Right hindlimb (tissue), 1 donor: ENCODE results near the gene SAMD9L.

Experiments used
- DNase-seq: peaks from one replicate; pipeline ENCODE4 v3.0.0-alpha.2; 2018

Gene SAMD9L

GRCh38 chr7:93148144-93148543 lies at the start of gene SAMD9L:
TSS of gene SAMD9L (minus strand) at chr7:93148385. CDS start at chr7:93135971, 12,414 bp downstream.
- no peak for DNase-seq

DNA sequence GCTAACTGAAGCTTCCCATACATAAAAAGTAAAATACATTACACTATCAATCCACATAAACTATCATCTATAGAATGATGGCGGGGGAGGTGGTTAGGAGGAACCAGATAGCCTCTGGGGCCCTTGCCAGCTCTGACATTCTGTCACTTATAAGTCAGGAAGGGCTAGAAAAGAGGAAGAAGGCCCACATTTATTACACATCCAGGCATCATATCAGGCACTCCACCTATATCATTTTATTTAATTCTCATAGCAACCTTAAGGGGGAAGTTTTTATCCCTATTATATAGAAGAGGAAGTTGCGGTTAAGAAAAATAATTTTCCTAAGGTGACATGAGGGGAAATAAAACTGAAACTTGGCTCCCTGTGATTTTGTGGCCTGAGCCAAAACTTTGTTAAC lies 48.2 kb upstream of the SAMD9L start:
- no peak for DNase-seq

- no peak for DNase-seq
These were observed 46.2 kb upstream of the SAMD9L start for GRCh38 chr7:93194386-93194785.

- no peak for DNase-seq
These were observed 40.9 kb upstream of the SAMD9L start for GRCh38 chr7:93188870-93189634.

DNA sequence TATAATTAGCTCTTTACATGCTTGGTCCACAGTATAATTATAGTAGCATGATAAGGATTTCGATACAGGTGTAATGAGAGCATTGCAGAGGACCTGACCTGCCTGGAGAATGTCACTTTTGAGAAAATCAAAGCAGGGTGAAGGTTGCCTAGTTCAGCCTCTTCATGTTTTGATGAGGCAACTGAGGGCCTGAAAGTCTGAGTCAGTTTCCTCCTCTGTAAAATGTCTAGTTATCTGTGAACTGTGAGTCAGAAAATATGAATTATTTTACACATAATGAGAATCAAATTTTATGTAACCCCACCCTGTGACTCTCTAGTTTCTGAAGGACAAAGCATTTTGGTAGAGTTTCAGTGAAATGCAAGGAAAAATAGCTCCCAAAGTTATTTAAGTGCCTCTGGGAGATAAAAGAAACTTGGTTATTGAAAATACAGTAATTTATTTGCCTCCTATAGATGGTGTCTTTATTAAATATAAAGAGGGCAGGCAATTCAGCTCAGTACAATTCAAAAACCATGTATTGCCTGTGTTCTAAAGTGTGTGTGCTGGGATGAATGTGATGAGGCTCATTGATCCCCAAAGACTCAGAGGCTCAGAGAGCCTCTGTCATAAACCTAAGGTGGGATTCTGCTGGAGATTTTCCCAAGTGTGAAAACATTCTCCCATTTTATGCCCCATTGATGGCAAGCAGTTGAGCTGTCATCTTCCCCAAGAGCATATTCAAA lies 37.3 kb upstream of the SAMD9L start:
- no peak for DNase-seq

DNA sequence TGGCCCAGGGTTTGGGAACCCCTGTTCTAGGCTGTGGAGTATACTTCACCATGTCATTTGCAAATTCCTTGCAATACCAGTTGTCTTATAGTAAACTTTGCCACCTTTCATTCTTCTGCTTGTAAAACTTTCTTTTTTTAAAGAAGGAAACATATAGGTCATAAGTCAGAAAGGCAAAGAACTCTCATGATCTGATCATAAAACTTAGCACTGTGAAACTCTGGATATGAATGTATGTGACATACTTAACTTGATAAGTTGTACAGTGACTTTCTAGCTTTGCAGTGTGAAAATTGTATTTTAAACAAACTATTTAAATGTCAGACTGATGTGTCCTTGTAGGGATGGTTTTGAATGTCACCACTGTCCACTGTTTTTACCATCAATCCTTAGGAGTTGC lies 31.0 kb upstream of the SAMD9L start:
- DNase-seq: no peak

DNA sequence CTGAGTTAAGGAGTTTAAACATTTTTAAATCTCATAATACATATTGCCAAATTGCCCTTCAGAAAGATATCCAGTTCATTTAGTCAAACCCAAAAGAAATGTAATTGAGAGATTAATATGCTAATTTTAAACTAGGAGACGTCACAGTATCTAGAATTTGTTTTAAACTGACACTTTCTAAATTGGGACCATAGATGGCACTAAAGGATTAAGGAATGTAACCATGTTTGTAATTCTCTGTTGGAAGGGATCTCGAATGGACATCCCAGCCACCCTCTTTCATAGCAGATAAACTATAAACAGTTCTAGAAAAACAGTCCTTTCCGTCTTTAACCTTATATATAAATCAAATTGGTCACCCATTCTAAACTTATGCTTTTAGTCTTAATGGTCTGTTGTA lies 30.0 kb upstream of the SAMD9L start:
- no peak for DNase-seq

GRCh38 chr7:93176992-93177580 lies 28.9 kb upstream of the SAMD9L start:
- DNase-seq: no peak

GRCh38 chr7:93175219-93175618 lies 27.0 kb upstream of the SAMD9L start:
- DNase-seq: no peak

DNA sequence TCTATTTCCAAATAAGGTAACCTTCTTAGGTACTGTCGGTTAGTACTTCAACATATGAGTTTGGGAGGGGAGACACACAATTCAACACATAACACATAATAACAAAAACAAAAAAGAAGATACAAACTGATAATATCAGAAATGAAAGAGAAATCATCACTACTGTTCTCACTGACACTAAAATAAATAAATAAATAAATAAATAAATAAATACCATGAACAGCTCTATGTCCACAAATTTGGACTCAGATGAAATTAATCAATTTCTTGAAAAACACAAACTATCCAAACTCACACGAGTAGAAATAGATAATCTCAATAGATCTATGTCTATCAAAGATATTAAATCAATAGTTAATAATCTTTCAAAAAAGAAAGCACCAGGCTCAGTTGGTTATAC lies 24.5 kb upstream of the SAMD9L start:
- DNase-seq: no peak

DNA sequence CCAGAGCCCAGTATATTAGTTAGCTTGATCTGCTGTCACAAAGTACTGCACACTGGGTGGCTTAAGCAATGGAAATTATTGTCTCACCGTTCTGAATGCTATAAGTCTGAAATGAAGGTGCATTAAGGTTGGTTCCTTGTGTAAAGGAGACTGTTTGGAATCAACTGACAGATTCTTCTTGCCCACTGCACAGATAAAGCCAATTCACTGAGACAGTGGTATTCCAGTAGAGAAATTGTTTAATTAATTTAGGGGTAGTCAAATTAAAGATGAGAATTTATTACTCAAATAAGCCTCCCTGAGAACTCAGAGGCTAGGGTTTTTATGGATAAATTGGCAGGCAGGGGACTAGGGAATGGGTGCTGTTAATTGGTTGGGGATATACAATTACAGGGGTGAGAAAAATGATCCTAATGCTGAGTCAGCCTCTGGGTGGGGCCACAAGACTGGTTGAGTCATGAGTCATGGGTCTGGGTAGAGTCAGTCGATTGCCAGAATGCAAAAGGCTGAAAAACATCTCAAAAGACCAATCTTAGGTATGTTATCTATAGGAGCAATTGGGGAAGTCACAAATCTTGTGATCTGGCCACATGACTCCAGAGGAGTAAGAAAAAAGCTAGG lies 23.5 kb upstream of the SAMD9L start:
- no peak for DNase-seq

- no peak for DNase-seq
These were observed 17.3 kb upstream of the SAMD9L start for GRCh38 chr7:93165447-93165846.

GRCh38 chr7:93164766-93165165 lies 16.6 kb upstream of the SAMD9L start:
- no peak for DNase-seq

- no peak for DNase-seq
These were observed 13.1 kb upstream of the SAMD9L start for GRCh38 chr7:93161181-93161762.

GRCh38 chr7:93160410-93160809 lies 12.2 kb upstream of the SAMD9L start:
- no peak for DNase-seq

DNA sequence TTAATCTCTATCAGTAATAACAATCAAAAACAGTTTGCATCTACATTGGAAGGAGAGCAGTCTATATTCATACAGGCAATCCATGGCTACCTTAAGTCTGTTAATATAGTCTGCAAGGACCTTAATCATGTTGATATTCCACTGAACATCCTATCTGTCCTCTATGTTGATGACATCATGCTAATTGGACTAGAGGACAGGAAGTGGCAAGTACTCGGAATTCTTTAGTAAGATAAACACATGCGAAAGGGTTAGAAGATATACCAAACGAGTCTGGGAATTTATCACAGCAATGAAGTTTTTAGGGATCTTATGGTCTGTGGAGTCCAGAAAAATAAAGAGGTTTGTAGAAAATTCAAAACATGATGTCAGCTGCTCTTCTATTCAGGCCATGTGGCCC lies 11.3 kb upstream of the SAMD9L start:
- no peak for DNase-seq

- DNase-seq: no peak
These were observed 8.7 kb upstream of the SAMD9L start for GRCh38 chr7:93156884-93157283.

GRCh38 chr7:93150200-93150835 lies 2.1 kb upstream of the SAMD9L start:
- DNase-seq: no peak

DNA sequence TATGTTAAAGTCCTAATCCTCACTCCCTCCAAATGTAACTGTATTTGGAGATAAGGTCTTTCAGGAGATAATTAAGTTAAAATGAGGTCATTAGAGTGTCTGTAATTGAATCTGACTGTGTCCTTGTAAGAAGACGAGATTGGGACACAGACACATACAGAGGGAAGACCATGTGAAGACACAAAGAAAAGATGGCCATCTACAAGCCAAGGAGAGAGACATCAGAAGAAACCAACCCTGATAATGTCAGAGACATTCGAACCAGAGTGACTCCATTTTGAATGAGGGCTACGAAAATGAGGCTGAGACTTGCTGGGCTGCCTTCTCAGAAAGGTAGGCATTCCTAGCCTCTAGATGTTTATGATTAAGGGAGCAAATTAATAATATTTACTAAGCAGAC lies 542 bp upstream of the SAMD9L start:
- DNase-seq: no peak

GRCh38 chr7:93147363-93147762 lies 822 bp downstream of the SAMD9L start:
- DNase-seq: peak; percentile 61

DNA sequence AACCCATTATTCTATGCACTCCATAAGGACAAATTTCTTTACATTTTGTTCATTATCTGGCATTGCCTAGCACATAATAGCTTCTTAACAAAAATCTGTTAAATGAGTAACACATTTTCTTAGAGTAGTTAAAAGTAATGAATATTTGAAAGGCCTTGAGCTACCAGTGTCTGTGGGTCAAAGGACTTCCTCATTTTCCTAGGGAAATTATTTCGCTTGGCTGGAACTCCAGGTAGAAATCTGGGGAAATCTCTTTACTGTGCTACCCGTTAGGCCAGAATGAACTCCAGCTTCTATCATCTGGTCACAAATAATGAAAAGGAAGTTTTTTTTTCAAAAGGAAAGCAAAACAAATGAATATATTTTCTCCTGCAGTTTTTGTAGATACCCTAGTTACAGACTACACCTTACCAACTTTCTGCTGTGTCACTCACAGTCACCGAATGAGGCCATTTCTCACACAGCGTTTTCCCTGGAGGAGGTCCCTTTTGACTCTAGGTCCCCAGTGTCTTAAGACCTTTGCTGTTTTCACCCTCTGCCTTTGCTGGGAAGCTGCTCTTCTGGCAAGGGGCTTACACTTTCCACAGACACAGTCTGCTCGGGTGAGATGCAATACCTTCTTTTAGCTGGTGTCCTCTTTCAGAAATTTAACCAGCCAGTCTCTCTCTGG lies 1.6 kb downstream of the SAMD9L start:
- DNase-seq: peak; percentile 51

DNA sequence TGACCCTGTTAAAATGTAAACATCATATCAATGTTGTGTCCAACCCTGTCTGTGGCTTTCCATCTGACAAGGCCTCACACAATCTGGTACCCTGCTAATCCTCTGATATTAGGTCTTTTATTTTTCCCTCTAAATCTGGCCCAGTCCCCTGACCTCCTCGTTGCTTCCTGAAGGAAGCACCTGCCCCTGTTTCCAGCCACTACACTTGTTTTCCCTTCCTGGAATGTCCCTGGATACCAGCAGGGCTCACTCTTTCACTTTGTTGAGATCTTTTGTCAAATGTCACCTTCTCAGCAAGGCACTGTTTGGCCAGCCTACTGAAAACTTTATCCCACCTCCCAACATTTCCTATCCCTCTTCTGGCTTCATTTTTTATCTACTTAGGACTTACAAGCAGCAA lies 2.1 kb downstream of the SAMD9L start:
- DNase-seq: no peak
